Measurements from ENCODE around the gene SPATA2.
"Not testable (repeated sequence)": the region's sequence is repeated elsewhere in the genome, so short reads cannot be mapped to it uniquely, and the experiment has no call there.

Gene SPATA2, protein sequence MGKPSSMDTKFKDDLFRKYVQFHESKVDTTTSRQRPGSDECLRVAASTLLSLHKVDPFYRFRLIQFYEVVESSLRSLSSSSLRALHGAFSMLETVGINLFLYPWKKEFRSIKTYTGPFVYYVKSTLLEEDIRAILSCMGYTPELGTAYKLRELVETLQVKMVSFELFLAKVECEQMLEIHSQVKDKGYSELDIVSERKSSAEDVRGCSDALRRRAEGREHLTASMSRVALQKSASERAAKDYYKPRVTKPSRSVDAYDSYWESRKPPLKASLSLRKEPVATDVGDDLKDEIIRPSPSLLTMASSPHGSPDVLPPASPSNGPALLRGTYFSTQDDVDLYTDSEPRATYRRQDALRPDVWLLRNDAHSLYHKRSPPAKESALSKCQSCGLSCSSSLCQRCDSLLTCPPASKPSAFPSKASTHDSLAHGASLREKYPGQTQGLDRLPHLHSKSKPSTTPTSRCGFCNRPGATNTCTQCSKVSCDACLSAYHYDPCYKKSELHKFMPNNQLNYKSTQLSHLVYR
- 13.3 to 31.6 reads per million in 2 donors for total RNA-seq

DNA sequence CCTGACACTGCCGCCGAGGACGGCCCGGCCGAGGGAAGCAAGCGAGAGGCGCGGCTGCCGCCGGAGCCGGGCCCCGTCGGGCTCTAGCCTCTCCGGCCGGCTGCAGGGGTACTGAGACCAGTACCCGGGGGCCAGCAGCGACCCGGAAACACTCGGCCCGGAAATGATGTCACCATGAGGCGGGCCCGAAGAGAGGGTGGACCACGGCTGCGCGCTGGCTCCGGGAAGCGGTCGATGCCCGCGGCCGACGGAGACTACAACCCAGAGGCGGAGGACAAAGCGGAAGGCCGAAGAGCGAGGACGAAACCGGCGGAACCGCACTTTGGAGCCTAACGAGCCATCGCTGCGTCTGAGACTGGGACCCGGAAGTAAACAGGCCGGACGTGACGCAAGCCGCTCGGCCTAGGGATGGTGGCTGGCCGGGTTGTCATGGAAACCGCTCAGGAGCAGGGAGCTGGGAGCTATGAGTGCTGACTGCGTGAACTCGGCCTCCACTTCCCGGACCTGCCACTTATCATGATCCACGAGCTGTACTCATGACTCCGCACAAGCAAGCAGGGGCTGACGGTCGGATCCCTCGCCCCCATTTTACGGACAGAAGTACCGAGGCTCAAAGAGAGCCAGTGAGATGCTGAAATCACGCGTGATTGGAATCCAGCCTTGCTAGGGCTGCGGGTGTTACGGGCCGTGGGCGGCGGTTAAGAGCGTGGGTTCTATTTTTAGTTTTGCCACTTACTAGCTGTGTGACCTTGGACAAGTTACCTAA lies at the start of gene SPATA2:
Gene SPATA2, minus strand, starts transcription at position 150 of the 766 bp plus-strand sequence. CDS start 7,039 bp downstream, outside the sequence.
- peak; percentile 93 for DNase-seq

DNA sequence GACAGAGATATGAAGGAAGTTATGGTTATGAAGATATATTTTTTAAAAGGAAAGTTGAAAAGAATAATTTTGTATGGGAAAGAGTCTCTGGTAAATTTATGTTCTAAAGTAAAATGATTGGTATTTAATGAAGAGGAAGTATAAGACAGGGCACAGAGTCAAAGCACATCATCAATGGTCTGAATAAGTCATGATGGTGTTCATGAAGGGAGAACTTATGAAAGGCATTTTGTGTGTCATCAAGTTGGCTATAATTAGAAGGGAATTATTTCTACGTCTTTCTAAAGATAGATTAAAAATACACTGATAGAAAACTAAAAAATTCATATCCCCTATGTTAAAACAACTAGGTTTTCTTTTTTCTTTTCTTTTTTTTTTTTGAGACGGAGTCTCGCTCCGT lies 46.1 kb upstream of the SPATA2 start:
- DNase-seq: no peak

DNA sequence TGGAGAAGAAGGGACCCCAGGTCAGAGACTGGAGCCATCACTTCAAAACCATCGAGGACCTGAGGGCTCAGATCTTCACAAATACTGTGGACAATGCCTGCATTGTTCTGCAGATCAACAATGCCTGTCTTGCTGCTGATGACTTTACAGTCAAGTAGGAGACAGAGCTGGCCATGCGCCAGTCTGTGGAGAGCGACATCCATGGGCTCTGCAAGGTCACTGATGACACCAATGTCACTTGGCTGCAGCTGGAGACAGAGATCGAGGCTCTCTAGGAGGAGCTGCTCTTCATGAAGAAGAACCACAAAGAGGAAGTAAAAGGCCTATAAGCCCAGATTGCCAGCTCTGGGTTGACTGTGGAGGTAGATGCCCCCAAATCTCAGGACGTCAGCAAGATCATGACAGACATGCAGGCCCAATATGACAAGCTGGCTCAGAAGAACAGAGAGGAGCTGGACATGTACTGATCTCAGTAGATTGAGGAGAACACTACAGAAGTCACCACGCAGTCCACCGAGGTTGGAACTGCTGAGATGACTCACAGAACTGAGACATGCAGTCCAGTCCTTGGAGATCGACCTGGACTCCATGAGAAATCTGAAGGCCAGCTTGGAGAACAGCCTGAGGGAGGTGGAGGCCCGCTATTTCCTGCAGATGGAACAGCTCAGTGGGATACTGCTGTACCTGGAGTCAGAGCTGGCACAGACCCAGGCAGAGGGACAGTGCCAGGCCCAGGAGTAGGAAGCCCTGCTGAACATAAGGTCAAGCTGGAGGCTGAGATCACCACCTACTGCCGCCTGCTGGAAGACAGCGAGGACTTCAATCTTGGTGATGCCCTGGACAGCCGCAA lies 42.0 kb upstream of the SPATA2 start:
- not testable (repeated sequence) for DNase-seq

DNA sequence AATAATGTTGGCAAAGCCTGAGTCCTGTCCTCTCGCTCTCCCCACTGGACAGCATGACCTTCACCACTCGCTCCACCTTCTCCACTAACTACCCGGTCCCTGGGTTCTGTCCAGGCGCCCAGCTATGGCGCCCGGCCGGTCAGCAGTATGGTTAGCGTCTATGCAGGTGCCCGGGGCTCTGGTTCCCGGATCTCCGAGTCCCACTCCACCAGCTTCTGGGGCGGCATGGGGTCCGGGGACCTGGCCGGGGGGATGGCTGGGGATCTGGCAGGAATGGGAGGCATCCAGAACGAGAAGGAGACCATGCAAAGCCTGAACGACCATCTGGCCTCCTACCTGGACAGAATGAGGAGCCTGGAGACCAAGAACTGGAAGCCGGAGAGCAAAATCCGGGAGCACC lies 41.4 kb upstream of the SPATA2 start:
- no peak for DNase-seq

DNA sequence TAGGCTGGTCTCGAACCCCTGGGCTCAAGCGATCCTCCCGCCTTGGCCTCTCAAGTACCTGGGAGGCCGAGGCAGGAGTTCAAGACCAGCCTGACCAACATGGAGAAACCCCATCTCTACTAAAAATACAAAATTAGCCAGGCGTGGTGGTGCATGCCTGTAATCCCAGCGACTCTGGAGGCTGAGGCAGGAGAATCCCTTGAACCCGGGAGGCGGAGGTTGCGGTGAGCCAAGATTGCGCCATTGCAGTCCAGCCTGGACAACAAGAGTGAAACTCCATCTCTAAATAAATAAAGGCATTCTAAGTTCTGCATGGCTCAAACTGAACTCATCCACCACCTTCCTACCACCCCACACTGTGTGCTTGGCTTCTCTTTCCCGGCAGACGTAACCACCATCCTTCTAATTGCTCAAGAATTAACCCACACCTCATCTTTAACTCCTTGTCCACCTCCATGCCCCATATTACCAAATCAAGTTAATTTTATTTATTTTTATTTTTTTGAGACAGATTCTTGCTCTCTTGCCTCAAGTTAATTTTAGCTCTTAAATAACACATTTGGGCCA lies 40.6 kb upstream of the SPATA2 start:
- DNase-seq: not testable (repeated sequence)

DNA sequence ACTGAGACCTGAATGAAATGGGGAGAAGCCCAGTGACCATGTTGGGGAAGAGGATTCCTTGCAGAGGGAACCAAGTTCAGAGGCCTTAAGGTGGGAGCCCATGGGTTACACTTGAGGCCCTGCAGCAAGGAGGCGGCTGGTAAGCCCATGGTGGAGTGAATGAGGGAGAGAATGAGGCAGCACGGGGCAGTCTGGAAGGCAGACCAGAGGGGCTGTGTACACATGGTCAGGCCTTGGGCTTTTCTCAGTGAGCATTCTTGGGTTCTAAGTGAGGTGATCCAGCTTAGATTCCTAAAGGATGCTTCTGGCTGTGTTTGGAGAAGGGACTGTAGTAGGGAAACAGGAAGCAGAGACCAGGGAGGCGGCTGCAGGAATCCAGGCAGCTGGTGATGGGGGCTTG lies 39.8 kb upstream of the SPATA2 start:
- no peak for DNase-seq

DNA sequence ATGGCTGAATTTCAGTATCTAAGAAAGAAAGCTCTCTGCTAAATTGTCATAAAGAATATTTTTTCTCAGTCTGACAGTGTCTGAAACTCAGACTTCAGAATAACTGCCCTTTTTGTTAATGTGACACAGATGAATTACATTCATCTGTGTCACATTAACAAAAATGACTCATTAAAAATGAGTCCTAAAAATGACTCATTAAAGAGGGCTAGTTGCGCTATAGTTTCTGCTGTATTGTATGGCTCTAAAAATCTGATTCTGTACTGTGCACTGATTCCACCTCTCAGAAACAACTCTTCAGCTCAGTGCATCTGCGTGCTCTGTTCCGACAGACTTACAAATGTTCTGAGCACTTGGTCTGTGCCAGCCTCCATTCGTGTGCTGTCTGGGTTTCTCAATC lies 35.8 kb upstream of the SPATA2 start:
- no peak for DNase-seq

DNA sequence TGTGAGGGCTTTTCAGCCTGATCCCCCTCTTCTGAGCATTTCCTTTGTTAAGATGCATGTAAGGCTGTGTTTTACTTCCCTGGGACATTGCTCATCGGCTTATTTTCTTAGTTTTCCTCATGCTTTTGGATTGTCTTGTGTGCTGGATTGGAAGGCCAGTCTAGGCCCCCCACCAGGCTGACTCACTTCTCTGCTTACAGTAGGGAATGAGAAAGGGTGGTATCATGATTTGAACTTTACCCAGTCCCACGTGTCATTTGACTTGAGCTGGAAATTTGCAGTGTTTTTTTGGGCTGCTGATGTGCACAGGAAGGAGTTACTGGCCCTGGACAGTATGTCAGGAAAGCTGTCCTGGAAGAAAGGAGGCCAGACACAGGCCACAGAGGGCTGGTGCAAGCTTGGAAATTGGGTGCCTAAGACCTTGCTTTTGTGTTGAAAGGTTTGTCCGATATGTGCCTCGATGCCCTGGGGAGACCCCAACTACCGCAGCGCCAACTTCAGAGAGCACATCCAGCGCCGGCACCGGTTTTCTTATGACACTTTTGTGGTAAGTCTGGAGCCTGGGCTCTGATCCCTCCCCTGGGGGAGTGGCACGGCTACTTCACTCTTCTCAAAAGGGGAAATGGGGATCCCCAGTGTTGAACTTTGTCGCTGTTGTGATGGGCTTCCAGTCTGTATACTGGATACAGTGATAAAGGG lies 33.6 kb upstream of the SPATA2 start:
- no peak for DNase-seq

DNA sequence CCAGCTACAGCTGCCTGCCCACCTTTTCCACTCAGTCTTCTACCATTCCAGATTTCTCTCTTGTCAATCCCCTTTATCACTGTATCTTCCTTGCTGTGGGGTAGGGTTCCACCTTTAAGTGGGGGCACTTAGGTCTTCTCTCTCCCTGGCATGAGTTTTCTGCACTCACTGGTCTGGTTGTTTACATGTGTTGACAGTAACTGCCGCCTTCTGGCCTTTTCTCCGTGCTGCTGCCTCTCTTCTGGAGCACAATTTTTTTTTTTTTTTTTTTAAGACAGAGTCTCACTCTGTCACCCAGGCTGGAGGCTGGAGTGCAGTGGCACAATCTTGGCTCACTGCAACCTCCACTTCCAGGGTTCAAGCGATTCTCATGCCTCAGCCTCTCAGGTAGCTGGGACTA lies 32.8 kb upstream of the SPATA2 start:
- DNase-seq: no peak

DNA sequence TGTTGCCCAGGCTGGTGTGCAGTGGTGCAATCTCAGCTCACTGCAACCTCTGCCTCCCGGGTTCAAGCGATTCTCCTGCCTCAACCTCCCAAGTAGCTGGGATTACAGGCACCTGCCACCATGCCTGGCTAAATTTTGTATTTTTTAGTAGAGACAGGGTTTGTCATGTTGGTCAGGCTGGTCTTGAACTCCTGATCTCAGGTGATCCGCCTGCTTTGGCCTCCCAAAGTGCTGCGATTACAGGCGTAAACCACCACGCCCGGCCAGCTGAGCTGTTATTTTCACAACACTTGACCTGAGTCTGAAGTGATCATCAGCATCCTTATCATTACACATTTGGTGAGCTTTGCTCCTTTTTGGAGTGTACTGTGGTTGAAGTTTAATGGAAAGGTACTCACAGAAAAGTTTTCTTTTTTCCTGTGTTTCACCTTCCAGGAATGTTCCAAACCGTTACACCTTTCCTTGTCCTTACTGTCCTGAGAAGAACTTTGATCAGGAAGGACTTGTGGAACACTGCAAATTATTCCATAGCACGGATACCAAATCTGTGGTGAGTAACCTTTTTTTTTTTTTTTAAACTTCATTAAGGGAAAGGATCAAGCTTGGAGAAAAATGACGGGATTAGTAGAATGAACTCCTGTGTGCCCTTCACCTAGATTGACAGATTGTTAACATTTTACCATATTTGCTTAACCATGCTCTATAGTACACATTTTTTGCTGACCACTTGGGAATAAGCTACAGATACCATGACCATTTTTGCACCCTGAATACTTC lies 30.6 kb upstream of the SPATA2 start:
- DNase-seq: no peak

DNA sequence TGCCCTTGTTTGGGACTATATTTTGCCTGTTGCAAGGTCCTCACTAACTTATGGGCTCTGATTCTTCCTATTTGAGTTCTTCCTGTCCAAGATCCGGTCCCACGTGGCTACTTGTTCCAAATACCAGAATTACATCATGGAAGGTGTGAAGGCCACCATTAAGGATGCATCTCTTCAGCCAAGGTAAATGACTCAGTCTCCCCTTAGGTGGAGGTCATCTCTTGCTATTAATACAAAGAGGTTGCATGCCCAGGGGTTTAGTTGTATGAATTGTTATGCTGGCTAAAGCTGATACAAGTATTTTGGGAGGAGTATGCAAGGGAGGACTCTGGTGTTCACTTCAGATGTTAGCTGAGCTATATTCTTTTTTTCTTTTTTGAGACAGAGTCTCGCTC lies 30.0 kb upstream of the SPATA2 start:
- no peak for DNase-seq

DNA sequence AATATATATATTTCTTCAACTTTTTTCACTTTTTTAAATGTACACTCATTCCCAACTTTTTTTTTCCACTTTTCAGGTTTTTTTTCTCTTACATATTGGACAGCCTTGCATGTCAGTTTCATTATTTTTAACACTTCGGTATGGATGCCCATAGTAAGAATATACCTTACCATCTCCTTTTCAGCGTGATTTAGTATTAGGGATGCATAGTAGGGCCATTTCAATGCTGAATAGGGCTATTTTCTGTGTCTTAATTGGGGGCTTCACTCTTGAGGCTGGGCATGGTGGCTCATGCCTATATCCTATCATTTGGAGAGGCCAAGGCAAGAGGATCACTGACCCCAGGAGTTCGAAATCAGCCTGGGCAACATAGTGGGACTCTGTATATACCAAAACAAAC lies 27.6 kb upstream of the SPATA2 start:
- DNase-seq: no peak

DNA sequence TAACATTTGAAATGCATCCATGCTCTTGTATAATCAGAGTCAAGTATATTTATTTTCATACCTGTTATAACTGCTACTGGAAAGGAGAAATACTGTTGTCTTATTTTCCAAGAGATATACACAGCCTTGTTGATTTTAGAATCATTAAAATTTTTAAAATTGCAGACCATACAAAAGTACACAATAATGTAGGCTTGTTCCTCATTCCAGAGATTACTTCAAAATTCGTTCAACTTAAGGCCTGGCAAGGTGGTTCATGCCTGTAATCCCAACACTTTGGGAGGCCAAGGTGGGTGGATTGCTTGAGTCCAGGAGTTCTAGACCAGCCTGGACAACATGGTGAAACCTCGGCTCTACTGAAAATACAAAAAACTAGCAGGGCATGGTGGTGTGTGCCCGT lies 27.0 kb upstream of the SPATA2 start:
- DNase-seq: no peak

DNA sequence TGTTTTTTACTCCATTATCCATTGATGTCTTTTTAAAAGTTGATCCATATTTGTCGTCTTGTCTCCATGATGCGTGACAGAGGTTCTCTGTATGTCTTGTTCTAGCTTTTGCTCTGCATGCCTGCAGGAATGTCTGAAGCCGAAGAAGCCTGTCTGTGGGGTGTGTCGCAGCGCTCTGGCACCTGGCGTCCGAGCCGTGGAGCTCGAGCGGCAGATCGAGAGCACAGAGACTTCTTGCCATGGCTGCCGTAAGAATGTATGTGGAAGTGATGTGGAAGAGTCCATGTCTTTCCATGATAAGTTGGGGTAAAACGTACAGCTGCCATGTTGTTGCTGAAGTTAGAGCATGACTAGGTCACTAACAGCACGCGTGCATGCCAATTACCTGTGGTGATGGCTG lies 26.1 kb upstream of the SPATA2 start:
- no peak for DNase-seq

DNA sequence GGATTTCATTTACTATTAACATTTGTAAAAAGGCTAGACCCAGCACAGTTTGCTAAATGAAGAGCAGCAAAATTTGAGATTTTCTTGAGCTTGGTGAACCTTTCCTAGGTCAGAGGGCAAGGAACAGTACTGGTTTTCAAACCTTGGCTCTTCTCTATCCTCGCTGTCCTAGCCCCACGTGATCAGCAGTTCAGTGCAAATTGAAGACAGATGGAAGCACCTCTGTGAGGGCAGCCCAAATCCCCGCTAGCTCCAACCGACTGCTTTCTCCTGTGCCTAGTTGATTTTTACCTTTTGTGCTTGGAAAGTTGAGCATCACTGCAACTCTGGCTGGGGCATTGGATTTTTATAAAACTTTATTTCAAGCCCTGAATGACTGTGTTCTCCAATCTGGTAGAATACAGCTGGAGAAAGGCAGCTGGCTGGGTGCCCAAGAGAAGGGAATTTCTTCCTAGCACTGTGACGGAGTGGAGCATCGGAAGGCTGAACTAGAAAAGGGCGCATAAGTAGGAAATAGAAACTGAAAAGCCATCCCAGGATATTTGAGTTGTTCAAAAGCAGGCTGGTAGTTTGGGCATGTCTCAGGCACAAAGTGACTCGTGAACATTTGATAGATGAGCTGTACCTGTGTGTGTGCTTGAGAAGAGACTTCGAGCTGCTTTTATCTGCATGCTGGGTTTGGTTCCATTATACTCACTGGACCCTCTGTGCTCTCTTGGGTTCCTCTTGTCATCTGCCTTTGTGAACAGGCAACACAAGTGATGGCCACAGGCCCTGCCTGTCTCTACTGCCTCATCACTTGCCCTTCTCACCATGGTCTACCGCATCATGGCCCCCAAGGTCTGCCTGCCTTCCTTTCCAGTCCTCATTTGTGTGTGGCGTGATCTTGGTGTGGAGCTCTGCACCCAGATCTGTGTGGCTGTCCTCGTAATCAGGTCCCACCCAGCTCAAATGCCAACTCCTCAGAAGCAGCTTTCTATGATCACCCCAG lies 23.1 kb upstream of the SPATA2 start:
- no peak for DNase-seq

DNA sequence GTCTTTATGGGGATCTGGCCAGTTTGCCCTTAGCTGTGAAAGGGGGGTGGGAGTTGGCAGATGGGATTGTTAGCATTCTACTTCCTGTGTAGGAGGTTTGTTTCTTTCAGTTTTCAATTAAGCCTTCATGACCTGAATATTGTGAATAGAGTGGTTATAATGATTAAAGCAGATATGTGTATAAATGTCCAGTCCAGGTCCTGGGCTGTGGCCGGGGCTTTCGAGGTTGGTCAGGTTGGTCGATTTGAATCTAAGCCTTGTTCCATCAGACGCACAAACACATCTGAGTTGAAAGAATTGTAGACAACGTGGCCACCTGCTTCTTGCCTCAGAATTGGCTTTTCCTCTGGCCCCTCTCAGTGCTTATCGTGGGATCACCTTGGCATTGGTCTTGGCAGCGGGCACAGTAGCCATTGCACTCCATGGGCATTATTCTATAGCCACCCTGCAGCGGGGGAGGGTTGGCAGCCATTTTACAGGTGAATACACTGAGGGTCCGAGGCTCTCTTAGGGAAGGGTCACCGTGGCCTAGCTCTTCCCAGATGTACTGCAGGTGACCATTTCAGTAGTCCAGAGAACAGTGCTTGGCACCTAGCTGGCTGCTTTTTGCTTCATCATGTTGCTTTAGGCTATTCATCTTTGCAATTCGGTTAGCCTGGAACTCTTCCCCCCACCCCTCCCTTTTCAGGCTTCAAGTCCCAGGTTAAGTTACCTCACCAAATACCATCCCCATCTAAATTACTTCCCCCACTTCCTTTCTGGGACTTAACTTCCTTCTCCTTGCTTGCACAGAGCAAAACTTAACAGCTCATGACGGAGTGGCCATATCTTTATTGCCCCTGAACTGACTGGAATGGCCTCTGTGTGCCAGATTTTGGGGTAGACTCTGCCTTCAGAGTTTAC lies 21.9 kb upstream of the SPATA2 start:
- DNase-seq: no peak

DNA sequence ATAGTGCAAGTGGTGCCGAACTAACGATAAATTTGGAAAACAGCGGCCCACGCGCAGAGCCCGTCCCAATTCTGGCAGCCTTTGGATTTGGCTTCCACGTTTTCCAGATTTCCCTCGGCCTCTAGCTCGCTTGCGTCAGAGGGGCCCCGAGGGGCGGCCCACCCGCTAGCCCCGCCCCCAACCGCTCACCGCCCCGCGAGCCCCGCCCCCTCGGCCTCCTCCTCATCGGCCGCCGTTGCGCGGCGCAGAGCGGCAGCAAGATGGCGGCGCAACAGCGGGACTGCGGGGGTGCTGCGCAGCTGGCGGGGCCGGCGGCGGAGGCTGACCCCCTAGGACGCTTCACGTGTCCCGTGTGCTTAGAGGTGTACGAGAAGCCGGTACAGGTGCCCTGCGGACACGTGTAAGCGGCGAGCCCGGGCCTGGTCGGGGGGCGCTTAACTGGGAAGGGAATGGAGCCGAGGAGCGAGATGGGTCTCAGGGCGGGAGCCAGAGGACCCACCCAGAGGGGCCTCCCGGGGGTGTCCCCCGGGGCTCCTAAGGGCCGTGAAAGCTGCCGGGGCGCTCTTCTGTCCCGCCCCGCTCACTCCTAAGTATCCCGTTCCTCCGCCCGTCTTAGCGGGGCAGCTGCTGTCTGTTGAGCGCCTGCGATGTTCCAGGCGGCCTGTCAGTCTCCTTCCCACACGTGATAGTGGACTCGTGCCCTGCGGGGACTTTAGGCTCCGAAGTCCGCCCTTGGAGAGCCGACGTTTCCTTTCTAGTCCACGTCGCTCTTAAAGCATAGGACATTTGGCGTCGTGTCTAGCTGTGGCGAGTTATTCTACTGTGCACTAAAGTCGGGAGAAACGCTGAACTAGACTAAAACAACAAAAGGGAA lies 21.1 kb upstream of the SPATA2 start, which contains the start of gene RNF114:
Gene RNF114, plus strand, starts transcription at position 245 of the 874 bp plus-strand sequence. Its CDS starts 16 bp downstream, at position 261.
- DNase-seq: peak; percentile 93

Data from T-helper 9 cell (primary cell).